Lung (tissue), 12 donors: ENCODE data around the gene PTPRN2. TPM values are rescaled to one million over a fixed set of nuclear protein-coding genes. Genes with fewer than 3 reads are reported as not detected.

Experiments used
- ATAC-seq: fragments of 200-7000 bp; cut with Tn5 transposase; one replicate; pipeline ENCODE4 v1.9.1; 2020; ENCODE audit warnings: moderate number of reproducible peaks; ENCODE audit not compliant: insufficient read depth, low FRiP score
- DNase-seq, 3 donors: peaks; one replicate each; pipeline ENCODE4 v3.0.0-alpha.2; 2013 to 2017
- H3K27ac ChIP-seq, 2 donors: one replicate each; pipeline ENCODE4 v1.5.1; 2013; ENCODE audit warnings: mild to moderate bottlenecking in 2 of 2, moderate library complexity in 2 of 2, control low read depth in 1 of 2, inconsistent platforms in 1 of 2, low read depth in 1 of 2, low read length in 1 of 2
- H3K27me3 ChIP-seq, 3 donors: one replicate each; pipeline ENCODE4 v1.5.1; 2013; ENCODE audit warnings: low read length in 2 of 3; ENCODE audit not compliant: control insufficient read depth in 3 of 3, insufficient read depth in 3 of 3
- H3K36me3 ChIP-seq, 4 donors: one replicate each; pipeline ENCODE4 v1.5.1; 2013; ENCODE audit warnings: low read length in 4 of 4, mild to moderate bottlenecking in 1 of 4, moderate library complexity in 1 of 4; ENCODE audit not compliant: control insufficient read depth in 4 of 4, insufficient read depth in 4 of 4
- H3K4me1 ChIP-seq, 5 donors: one replicate each; pipeline ENCODE4 v1.5.1; 2013; ENCODE audit warnings: low read length in 5 of 5, mild to moderate bottlenecking in 2 of 5, moderate library complexity in 1 of 5; ENCODE audit not compliant: control insufficient read depth in 5 of 5, insufficient read depth in 5 of 5
- H3K4me3 ChIP-seq: one replicate; pipeline ENCODE4 v1.5.1; 2013; ENCODE audit warnings: mild to moderate bottlenecking, control low read depth, moderate library complexity
- H3K9ac ChIP-seq, 2 donors: one replicate each; pipeline ENCODE4 v1.5.1; 2013; ENCODE audit warnings: low read length in 2 of 2, control low read depth in 1 of 2; ENCODE audit not compliant: insufficient read depth in 1 of 2
- H3K9me3 ChIP-seq, 4 donors: one replicate each; pipeline ENCODE4 v1.5.1; 2013; ENCODE audit warnings: low read length in 3 of 4, mild to moderate bottlenecking in 1 of 4, moderate library complexity in 1 of 4; ENCODE audit not compliant: control insufficient read depth in 4 of 4, insufficient read depth in 3 of 4
- WGBS, 2 donors: extraction: QIAGEN DNeasy Blood & Tissue Kit; methylation state at CpG; one replicate each; pipeline ENCODE4 v1.1.7; 2013; 5-methylcytosine and 5-hydroxymethylcytosine counted together
- polyA plus RNA-seq, 2 donors: library from polyadenylated mRNA; stranded (reverse); fragments of 200-250 nt; gene quantifications; one replicate each; pipeline ENCODE4 v1.2.1, GENCODE V29; 2013
- total RNA-seq, 2 donors: library from RNA; depleted of rRNA in 1 of 2; stranded (reverse); fragments of >200 nt in 1 of 2; gene quantifications; one replicate each; pipeline ENCODE4 v1.2.1, GENCODE V29; 2014 to 2021
- TF ChIP-seq, protein P1 (sequence below): IDR thresholded peaks from 2 replicates; pipeline ENCODE4 v1.5.1; 2012; ENCODE audit warnings: mild to moderate bottlenecking; ENCODE audit errors: control extremely low read depth, extremely low read depth
- donor health status: control.
- donor health status: control.
- donor health status: Bipolar disorder and iron deficiency.
- donor health status: healthy.
- donor health status: DM: yes; HTN: yes; CAD: no.

Gene PTPRN2
- total and polyA plus RNA-seq, 4 donors: 2.1 to 7.4 (median 4.4) TPM

DNA sequence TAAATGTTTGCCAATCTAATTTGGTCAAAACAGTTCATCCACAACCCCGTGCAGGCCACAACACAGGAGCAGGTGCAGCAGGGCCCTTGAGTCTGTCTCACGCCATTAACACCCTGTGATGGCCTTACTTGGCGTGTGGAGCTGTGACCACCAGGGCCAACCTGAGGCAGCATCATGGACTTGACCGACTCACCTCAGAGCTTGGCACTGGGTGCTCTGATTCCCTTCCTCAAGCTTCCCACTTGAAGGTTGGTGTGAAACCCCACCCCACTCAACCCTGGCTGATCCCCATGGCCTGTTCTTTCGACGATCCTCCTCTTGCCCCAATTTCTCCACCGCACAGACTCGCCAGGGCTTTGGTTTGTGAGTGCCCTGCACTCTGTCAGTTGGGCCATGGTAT, 623.1 kb downstream of the PTPRN2 start:
- peaks cover 0 to 14% (median 0%) of the 10 kb centered on the region in 4 donors for H3K9me3 ChIP-seq
- no peak overlapping the region for H3K27ac ChIP-seq
- no peak overlapping the region for H3K9ac ChIP-seq
- no peak overlapping the region for H3K4me3 ChIP-seq
- peaks cover 0 to 20% (median 13%) of the 10 kb centered on the region in 3 donors for H3K27me3 ChIP-seq
- H3K36me3 ChIP-seq: no peaks in the 10 kb centered on the region
- H3K4me1 ChIP-seq: peaks cover 0 to 1% (median 0%) of the 10 kb centered on the region in 5 donors
- DNase-seq: no peak
- no peak for ATAC-seq
- 94 to 95% methylated on average over 8 of the region's 8 CpGs for WGBS, 2 donors
- TF ChIP-seq, protein P1, sequence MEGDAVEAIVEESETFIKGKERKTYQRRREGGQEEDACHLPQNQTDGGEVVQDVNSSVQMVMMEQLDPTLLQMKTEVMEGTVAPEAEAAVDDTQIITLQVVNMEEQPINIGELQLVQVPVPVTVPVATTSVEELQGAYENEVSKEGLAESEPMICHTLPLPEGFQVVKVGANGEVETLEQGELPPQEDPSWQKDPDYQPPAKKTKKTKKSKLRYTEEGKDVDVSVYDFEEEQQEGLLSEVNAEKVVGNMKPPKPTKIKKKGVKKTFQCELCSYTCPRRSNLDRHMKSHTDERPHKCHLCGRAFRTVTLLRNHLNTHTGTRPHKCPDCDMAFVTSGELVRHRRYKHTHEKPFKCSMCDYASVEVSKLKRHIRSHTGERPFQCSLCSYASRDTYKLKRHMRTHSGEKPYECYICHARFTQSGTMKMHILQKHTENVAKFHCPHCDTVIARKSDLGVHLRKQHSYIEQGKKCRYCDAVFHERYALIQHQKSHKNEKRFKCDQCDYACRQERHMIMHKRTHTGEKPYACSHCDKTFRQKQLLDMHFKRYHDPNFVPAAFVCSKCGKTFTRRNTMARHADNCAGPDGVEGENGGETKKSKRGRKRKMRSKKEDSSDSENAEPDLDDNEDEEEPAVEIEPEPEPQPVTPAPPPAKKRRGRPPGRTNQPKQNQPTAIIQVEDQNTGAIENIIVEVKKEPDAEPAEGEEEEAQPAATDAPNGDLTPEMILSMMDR: no peak

DNA sequence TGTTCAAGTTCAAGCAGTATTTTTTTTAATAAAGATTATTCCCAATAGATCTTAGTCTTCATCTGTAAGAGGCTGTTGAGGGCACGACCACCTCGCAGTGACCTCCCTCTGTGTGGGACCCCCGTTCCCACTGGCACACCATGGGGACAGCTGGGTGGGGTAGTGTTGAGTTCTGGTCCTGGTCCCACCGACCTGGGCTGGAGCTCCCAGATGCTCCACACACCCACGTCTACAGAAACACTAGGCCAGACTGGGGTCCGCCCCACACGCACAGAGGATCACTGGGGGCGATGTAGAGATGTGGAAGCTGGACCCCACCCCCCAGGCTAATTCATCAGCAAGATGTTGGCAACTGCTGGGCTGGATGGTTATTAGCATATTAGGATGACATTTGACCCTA, 623.6 kb downstream of the PTPRN2 start:
- DNase-seq: no peak
- WGBS, 2 donors: 83 to 91% methylated on average over 8 of the region's 8 CpGs
- no peak for ATAC-seq

DNA sequence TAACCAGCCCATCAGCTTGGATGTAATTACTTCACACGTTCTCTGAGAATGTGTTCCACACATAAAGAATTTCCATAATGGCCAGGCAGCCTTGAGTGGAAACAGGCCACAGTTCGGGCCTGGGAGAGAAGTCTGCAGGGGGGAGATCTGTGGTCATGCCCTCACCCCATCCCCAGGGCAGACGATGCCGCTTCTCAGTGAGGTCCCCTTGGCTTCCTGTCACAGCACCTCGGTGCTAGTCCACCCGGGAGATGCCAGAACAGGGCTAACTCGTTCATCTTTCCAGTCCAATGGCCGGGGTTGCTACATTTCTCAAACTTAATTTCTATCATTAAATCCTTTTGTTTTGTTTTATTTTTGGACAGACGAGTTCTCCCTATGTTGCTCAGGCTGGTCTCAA, 624.1 kb downstream of the PTPRN2 start:
- DNase-seq (no peak), ATAC-seq (no peak)
- WGBS, 2 donors: 70 to 78% methylated on average over 9 of the region's 9 CpGs
- H3K4me1 ChIP-seq: peaks cover 0 to 1% (median 0%) of the 10 kb centered on the region in 5 donors
- H3K27me3 ChIP-seq: peaks cover 0 to 20% (median 13%) of the 10 kb centered on the region in 3 donors
- peaks cover 0 to 12% (median 0%) of the 10 kb centered on the region in 4 donors for H3K9me3 ChIP-seq
- H3K4me3 ChIP-seq: no peak overlapping the region
- no peak overlapping the region for H3K27ac ChIP-seq
- TF ChIP-seq, protein P1: no peak
- no peaks in the 10 kb centered on the region for H3K36me3 ChIP-seq
- no peak overlapping the region for H3K9ac ChIP-seq

More for the DNA sequence above, 623.6 kb downstream of the PTPRN2 start:
- H3K27me3 ChIP-seq: peaks cover 0 to 20% (median 13%) of the 10 kb centered on the region in 3 donors
- peaks cover 0 to 1% (median 0%) of the 10 kb centered on the region in 5 donors for H3K4me1 ChIP-seq
- no peaks in the 10 kb centered on the region for H3K36me3 ChIP-seq
- H3K9me3 ChIP-seq: peaks cover 0 to 12% (median 0%) of the 10 kb centered on the region in 4 donors
- H3K9ac ChIP-seq: no peak overlapping the region
- H3K27ac ChIP-seq: no peak overlapping the region
- H3K4me3 ChIP-seq: no peak overlapping the region
- TF ChIP-seq, protein P1: no peak
